C4-2B (cell line): ENCODE measurements around the gene CREG1.

Experiments
- H3K27ac ChIP-seq: fragments of 450-650 bp; 2 replicates; pipeline ENCODE4 v1.5.1; 2017
- ZFX ChIP-seq: fragments of 450-650 bp; IDR thresholded peaks from 2 replicates; pipeline ENCODE4 v1.6.1; 2017
- TF ChIP-seq, protein P1 (sequence below): fragments of 450-650 bp; conservative IDR thresholded peaks from 2 replicates; pipeline ENCODE4 v1.5.1; 2017; ENCODE audit warnings: mild to moderate bottlenecking

CREG1 gene

DNA sequence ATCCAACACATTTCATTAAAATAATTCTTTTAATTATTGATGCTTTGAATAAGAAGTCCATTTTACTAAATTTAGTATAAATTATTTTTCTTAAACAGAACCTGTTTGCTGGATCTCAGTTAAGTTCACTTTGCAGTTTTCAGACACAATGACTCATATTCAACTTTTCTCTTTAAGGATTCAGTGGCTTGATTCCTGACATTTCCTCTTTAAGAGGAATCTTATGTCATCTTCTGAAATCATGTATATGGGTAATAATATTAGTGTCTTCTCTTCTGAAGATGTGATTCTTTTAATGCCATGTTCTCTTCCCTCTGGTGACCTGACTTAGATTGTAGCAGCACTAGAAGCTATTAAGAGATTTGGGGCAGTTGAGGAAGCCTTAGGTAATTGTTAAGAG, 12.6 kb downstream of the CREG1 start:
- TF ChIP-seq ZFX: no peak
- TF ChIP-seq, protein P1, sequence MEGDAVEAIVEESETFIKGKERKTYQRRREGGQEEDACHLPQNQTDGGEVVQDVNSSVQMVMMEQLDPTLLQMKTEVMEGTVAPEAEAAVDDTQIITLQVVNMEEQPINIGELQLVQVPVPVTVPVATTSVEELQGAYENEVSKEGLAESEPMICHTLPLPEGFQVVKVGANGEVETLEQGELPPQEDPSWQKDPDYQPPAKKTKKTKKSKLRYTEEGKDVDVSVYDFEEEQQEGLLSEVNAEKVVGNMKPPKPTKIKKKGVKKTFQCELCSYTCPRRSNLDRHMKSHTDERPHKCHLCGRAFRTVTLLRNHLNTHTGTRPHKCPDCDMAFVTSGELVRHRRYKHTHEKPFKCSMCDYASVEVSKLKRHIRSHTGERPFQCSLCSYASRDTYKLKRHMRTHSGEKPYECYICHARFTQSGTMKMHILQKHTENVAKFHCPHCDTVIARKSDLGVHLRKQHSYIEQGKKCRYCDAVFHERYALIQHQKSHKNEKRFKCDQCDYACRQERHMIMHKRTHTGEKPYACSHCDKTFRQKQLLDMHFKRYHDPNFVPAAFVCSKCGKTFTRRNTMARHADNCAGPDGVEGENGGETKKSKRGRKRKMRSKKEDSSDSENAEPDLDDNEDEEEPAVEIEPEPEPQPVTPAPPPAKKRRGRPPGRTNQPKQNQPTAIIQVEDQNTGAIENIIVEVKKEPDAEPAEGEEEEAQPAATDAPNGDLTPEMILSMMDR: no peak
- no peak overlapping the region for H3K27ac ChIP-seq

DNA sequence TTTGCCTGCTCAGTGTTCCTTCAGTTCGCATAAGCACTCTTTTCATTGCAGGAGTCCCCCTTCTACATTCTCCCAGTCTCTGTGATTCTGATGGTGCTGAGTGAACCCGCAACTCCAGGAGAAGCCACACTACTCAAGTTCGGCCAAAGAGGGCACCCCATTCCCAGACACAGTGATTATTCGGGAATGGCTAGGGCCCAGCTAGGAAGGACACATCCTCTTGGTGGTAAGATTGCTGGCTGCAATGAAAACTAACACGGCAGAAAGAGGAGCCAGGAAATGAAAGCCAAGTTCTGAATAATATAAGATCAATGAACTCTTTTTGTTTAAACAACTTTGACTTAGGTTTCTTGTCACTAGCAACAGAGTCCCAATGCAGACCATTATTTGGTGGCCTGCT, 14.9 kb downstream of the CREG1 start:
- TF ChIP-seq, protein P1: no peak
- TF ChIP-seq ZFX: no peak
- no peak overlapping the region for H3K27ac ChIP-seq

DNA sequence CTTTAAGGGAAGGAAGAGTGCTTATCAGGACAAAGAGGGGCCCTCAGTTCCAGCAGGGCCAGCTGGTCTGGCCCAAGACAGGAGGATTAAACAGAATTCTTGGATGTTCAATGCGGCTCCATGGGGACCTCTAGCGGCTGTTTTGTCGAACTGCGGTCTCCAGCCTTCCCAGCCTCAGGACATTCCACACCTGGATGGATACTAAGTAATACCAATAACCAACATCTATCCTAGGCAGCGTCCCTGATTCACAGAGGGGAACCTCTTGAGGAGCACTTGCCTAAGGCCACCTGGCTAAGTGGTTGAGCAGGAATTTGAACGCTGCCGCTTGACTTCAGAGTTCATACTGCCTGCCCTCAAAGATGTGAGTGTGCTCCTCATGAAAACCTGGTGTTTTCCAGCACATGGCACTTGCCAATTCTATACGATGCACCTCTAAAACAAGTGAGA, 19.7 kb downstream of the CREG1 start:
- H3K27ac ChIP-seq: no peak overlapping the region
- TF ChIP-seq, protein P1: peak; percentile 96
- TF ChIP-seq ZFX: no peak

DNA sequence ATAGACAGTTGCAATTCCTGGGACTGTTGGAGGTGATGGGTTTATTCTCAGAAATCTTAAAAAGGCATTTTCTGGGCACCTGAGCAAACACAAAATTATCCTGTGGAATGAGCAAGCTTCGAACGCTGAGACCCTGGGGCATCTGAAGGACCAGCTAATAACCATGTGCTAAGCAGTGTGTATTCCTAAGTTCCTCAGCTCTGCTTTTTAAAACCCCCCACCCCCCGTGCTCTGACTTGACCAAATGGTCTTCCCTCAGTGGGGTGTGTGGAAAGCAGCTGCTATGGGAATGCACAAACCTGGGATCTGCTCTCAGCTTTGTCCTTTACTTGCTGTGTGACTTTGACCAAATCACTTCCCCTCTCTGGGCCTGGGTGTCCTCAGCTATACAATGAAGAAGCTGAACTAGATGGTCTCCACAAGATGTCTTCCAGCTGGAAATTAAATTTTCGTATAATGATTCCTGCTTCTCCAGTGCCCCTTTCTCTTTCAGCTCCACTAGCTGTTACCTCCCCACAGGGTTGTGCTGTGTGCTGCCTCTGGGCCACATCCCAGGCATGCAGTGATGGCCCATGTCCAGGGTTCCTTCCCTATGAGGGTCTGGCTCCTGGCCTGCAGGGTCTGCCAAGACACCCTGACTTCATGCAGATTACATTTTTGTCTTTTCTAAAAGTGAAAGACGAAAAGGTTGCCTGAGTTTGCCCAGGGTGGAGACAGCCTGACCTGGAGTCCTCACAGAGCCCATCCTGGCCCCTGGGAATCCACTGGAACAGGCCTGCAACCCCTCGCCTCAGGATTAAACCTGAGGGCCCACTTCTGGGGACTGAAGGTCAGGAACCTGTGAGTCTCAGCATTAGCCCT, 20.4 kb downstream of the CREG1 start:
- H3K27ac ChIP-seq: no peak overlapping the region
- no peak for TF ChIP-seq ZFX
- TF ChIP-seq, protein P1: no peak

DNA sequence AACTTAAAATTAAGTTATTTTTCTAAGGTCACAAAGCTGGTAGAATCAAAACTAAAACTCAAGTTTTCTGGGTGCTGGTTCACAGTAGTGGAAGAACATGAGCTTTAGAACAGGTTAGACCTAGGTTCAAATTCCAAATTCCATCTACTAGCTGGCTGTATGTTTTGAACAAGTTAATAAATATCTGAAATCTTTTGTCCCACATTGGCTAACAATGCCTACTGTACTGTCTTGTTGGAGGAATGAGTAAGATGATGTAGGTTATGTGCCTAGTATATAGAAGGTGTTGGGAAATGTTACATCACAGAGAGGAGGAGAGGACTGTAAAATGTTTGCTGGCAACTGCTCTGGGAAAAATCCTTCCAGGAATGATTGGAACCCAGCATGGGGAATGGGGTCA, 21.2 kb downstream of the CREG1 start:
- no peak overlapping the region for H3K27ac ChIP-seq
- TF ChIP-seq ZFX: no peak
- TF ChIP-seq, protein P1: no peak

DNA sequence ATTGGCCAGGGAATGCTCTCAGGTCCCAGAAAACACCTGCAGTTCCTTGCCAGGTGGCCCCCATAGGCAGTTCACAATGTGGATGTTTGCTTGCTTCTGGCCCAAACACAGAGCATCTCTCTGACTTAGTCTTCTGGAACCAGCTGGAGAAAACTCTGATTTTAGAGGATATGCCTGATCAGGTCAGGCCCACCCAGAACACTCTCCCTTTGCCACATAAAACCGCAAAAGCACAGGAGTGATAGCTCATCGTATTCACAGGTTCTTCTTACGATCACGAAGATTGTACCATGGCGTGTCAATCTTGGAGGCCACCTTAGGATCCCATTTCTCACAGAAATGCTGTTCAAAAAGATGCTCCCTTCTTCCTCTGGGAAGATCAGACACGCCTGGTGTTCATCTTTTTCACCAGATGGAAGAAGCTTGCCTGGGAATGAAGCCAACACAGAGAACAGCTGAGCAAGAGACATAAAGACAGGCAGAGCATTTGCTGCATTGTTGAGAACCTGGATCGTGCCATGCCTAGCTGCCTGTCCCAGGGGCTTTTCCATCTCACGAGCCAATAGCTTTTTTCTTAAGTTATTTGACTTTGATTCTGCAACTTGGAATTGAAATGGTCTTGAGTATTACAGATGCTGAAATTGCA, 23.6 kb downstream of the CREG1 start:
- TF ChIP-seq ZFX: no peak
- TF ChIP-seq, protein P1: no peak
- no peak overlapping the region for H3K27ac ChIP-seq

DNA sequence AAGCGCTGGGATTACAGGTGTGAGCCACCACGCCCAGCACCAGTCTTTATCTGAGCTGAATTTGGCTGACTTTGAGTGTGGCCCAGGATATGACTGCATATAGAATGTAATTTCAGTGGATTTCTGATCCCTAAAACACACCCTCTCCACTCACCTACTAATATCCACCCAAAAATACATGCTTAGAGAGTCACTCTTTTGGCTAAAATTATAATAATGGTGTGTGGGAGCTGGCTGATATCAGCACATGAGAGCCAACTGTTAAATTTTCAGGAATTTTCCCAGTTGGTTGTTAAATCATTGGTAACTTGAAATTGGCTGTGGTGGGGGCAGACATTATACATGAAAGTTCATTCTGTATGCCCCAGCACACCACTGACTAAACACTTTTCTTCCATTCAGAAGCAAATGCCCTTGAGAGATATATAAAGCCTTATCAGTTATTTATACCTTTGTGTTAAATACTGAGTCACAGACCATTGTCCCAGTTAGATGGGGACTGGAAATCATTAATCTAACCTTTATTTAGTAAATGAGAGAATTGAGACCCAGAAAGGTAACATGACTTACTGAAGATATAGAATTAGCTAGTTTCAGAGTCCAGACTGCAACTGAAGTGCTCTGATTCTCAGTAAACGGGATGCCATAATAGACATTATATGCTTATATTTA, 25.4 kb downstream of the CREG1 start:
- no peak for TF ChIP-seq ZFX
- TF ChIP-seq, protein P1: no peak
- H3K27ac ChIP-seq: no peak overlapping the region
